ENCODE measurements around the gene OLIG2.
A peak's percentile ranks its signal among the peaks of the same experiment; 100 is the strongest.

Gene OLIG2

DNA sequence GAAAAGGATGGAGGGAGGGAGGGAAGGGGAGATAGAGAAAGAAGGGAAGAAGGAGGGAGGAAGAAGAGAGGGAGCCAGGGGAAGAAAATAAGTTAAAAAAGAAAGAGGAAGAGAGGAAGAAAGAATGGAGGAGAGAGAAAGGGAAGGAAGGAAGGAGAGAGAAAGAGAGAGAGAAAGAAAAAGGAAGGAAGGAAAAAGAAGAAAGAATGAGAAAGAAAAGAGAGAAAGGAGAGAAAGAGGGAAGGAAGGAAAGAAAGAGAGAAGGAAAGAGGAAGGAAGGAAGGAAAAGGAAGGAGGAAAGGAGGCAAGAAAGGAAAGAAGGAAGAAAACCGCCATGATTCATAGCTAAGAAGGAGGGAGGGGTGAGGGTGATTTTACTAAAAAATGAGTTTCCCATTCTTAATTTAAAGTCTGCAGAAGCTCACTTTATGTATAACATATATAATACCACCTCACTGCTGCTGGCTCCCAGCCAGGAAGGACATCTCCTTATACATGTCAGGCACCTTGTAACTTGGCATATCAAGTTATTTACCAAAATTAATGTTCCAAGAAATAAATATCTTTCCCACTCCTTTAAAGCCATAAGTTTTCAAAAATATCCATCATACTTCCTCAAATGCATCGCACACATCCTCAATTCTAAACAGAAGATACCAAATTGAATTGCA, 46.0 kb upstream of the OLIG2 start:
- DNase-seq (ENCODE audit: low spot score) (no peak), ATAC-seq (ENCODE audit: low read depth) (no peak)
- H3K27me3 ChIP-seq (ENCODE audit: insufficient read depth, poor library complexity, severe bottlenecking): peaks cover 35% of the 10 kb centered on the region
- H3K9me3 ChIP-seq (ENCODE audit: severe bottlenecking): no peaks in the 10 kb centered on the region
- no peaks in the 10 kb centered on the region for H3K36me3 ChIP-seq (ENCODE audit: low read depth)
- no peaks in the 10 kb centered on the region for H3K4me1 ChIP-seq (ENCODE audit: insufficient read depth, poor library complexity, severe bottlenecking)
- no peak overlapping the region for H3K4me3 ChIP-seq (ENCODE audit: severe bottlenecking)
- TF ChIP-seq, protein P1, sequence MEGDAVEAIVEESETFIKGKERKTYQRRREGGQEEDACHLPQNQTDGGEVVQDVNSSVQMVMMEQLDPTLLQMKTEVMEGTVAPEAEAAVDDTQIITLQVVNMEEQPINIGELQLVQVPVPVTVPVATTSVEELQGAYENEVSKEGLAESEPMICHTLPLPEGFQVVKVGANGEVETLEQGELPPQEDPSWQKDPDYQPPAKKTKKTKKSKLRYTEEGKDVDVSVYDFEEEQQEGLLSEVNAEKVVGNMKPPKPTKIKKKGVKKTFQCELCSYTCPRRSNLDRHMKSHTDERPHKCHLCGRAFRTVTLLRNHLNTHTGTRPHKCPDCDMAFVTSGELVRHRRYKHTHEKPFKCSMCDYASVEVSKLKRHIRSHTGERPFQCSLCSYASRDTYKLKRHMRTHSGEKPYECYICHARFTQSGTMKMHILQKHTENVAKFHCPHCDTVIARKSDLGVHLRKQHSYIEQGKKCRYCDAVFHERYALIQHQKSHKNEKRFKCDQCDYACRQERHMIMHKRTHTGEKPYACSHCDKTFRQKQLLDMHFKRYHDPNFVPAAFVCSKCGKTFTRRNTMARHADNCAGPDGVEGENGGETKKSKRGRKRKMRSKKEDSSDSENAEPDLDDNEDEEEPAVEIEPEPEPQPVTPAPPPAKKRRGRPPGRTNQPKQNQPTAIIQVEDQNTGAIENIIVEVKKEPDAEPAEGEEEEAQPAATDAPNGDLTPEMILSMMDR (IDR thresholded peaks at IDR 0.05; ENCODE audit: poor library complexity, severe bottlenecking): no peak
- no peak overlapping the region for H3K27ac ChIP-seq (ENCODE audit: poor library complexity, severe bottlenecking)

DNA sequence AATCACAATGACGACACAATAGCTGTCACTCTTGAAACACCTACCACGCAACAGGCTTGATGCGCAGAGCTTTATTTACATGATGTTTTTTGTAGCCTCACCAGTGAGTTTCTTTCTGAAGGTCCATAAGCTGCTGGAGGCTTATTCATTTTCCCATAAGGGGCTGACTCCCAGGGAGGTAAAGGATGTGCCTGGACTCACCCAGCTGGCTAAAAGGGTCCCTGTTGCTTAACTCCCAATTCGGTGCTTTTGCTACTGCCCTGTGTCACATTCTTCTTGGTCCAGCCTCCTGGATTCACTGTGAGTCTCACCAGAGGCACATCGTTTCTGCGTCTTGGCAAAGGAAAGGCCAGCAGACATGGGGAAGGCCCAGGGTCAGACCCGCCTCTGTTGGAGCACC, 44.6 kb upstream of the OLIG2 start:
- TF ChIP-seq, protein P1 (IDR thresholded peaks at IDR 0.05; ENCODE audit: poor library complexity, severe bottlenecking): no peak
- H3K4me3 ChIP-seq (ENCODE audit: severe bottlenecking): no peak overlapping the region
- no peaks in the 10 kb centered on the region for H3K4me1 ChIP-seq (ENCODE audit: insufficient read depth, poor library complexity, severe bottlenecking)
- H3K9me3 ChIP-seq (ENCODE audit: severe bottlenecking): no peaks in the 10 kb centered on the region
- DNase-seq (ENCODE audit: low spot score) (no peak), ATAC-seq (ENCODE audit: low read depth) (no peak)
- peaks cover 35% of the 10 kb centered on the region for H3K27me3 ChIP-seq (ENCODE audit: insufficient read depth, poor library complexity, severe bottlenecking)
- H3K27ac ChIP-seq (ENCODE audit: poor library complexity, severe bottlenecking): no peak overlapping the region
- no peaks in the 10 kb centered on the region for H3K36me3 ChIP-seq (ENCODE audit: low read depth)

DNA sequence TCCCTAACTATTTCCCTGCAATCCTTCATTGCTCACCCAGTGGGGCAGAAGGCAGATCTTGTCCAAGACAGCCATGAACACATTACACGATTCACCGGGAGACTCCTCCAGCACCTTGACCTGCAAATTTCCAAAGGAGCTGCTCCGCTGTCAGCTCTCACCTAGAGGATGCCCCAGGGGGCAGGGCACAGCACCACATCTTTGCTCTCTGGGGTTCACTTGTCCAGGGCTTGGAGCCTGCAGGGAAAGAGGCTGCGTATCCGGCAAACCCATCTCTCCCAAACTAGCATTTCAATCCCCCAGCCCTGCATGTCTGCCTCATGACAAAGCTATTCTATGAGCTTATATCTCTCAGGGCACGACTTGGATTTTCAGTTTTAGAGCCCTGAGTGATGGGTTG, 35.1 kb upstream of the OLIG2 start:
- H3K4me3 ChIP-seq (ENCODE audit: severe bottlenecking): no peak overlapping the region
- no peak overlapping the region for H3K27ac ChIP-seq (ENCODE audit: poor library complexity, severe bottlenecking)
- peaks cover 46% of the 10 kb centered on the region for H3K27me3 ChIP-seq (ENCODE audit: insufficient read depth, poor library complexity, severe bottlenecking)
- H3K36me3 ChIP-seq (ENCODE audit: low read depth): no peaks in the 10 kb centered on the region
- no peaks in the 10 kb centered on the region for H3K4me1 ChIP-seq (ENCODE audit: insufficient read depth, poor library complexity, severe bottlenecking)
- DNase-seq (ENCODE audit: low spot score): no peak
- no peak for ATAC-seq (ENCODE audit: low read depth)
- no peaks in the 10 kb centered on the region for H3K9me3 ChIP-seq (ENCODE audit: severe bottlenecking)
- TF ChIP-seq, protein P1 (IDR thresholded peaks at IDR 0.05; ENCODE audit: poor library complexity, severe bottlenecking): no peak

DNA sequence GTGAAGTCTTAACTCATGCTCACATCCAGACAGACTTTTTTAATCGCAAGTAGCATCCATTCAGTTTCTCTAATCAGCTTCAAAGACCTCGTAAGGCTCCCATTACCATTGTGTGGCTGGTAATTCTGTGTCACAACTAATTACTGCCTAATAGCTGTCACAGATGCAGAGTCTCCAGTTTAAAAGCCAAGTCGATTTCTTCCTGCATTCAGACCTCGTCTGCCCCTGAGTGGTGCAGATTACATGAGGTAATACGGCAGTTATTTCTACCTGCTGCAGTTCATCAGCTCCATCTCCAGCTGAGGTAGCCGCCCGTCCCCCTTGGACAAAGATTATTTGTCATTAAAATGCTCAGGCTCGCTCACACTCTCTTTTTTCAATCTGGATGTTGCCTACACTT, 34.4 kb upstream of the OLIG2 start:
- H3K36me3 ChIP-seq (ENCODE audit: low read depth): no peaks in the 10 kb centered on the region
- H3K27me3 ChIP-seq (ENCODE audit: insufficient read depth, poor library complexity, severe bottlenecking): peaks cover 46% of the 10 kb centered on the region
- no peaks in the 10 kb centered on the region for H3K9me3 ChIP-seq (ENCODE audit: severe bottlenecking)
- DNase-seq (ENCODE audit: low spot score): no peak
- H3K4me1 ChIP-seq (ENCODE audit: insufficient read depth, poor library complexity, severe bottlenecking): no peaks in the 10 kb centered on the region
- TF ChIP-seq, protein P1 (IDR thresholded peaks at IDR 0.05; ENCODE audit: poor library complexity, severe bottlenecking): no peak
- no peak overlapping the region for H3K27ac ChIP-seq (ENCODE audit: poor library complexity, severe bottlenecking)
- no peak overlapping the region for H3K4me3 ChIP-seq (ENCODE audit: severe bottlenecking)
- ATAC-seq (ENCODE audit: low read depth): no peak

DNA sequence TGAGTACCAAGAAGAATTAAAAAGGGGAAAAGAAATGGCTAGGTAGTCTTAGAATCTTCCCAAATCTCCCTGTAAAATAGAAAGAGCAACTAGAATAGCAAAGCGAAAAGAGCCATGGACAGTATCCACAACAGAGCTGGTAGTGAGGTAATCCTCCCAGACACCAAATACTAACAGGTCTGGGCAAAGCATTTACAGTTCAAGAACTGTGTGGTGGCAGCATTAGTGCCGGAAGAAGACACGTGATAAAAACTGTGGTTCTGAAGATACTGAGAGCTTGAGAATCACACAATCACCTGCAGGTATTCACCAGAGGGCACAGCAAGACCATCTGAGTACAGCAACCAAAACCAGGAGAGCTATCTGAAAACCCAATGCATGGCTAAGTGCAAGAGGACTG, 31.8 kb upstream of the OLIG2 start:
- 0 out of 3 replicates have a peak, but pooled peaks have one; percentile 25 for ATAC-seq (ENCODE audit: low read depth)
- H3K27ac ChIP-seq (ENCODE audit: poor library complexity, severe bottlenecking): no peak overlapping the region
- peaks cover 47% of the 10 kb centered on the region for H3K27me3 ChIP-seq (ENCODE audit: insufficient read depth, poor library complexity, severe bottlenecking)
- no peaks in the 10 kb centered on the region for H3K36me3 ChIP-seq (ENCODE audit: low read depth)
- TF ChIP-seq, protein P1 (IDR thresholded peaks at IDR 0.05; ENCODE audit: poor library complexity, severe bottlenecking): no peak
- H3K4me3 ChIP-seq (ENCODE audit: severe bottlenecking): no peak overlapping the region
- no peaks in the 10 kb centered on the region for H3K9me3 ChIP-seq (ENCODE audit: severe bottlenecking)
- DNase-seq (ENCODE audit: low spot score): no peak
- H3K4me1 ChIP-seq (ENCODE audit: insufficient read depth, poor library complexity, severe bottlenecking): no peaks in the 10 kb centered on the region

Measured in RWPE2 (cell line).